Stimulated activated naive CD8-positive, alpha-beta T cell treated with anti-CD3 and anti-CD28 coated beads, Interleukin-15, Interleukin-2, amounts not matched to agents 100 ng/mL and 50 ng/mL, for 24 hours (primary cell): ENCODE measurements around the gene C14orf180.

Experiments used
- H3K27ac Mint-ChIP-seq: one replicate; pipeline ENCODE4 v1.8.0; 2021; ENCODE audit warnings: mild to moderate bottlenecking, mixed read lengths
- H3K27me3 Mint-ChIP-seq: one replicate; pipeline ENCODE4 v1.8.0; 2021; ENCODE audit warnings: mixed read lengths
- H3K36me3 Mint-ChIP-seq: one replicate; pipeline ENCODE4 v1.8.0; 2021; ENCODE audit warnings: low read depth, mixed read lengths
- H3K4me1 Mint-ChIP-seq: one replicate; pipeline ENCODE4 v1.8.0; 2021; ENCODE audit warnings: low read depth, mixed read lengths
- H3K4me3 Mint-ChIP-seq: one replicate; pipeline ENCODE4 v1.8.0; 2021; ENCODE audit warnings: mild to moderate bottlenecking, mixed read lengths
- H3K9me3 Mint-ChIP-seq: one replicate; pipeline ENCODE4 v1.8.0; 2021; ENCODE audit warnings: mixed read lengths

Gene C14orf180

DNA sequence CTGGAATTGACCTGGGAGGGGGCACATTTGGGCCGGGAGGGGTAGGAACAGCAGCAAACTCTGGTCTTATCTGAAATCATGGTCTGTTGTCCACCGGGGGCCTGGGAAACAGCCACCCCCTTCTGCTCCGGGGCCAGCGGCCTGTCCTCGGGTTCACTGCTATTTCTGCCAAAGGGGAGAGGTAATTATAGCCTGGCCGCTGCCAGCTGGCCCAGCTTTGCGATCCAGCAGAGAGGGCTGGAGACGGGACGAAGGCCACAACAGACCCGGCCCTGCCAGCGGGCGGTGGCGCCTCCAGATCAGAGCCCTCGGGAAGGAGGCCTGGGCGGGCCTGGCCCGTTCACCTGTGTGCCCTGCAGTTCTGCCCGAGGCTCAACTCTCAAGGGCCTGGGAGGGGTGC is at the start of gene C14orf180:
TSS of gene C14orf180 (plus strand) at position 258 of the 400 bp plus-strand sequence. CDS start 6,667 bp downstream, outside the sequence.
- Mint-ChIP-seq H3K27ac (no peak within 1 kb of the TSS), H3K4me1 (no peaks in the 10 kb centered on the region), H3K36me3 (no peaks in the 10 kb centered on the region), H3K9me3 (no peaks in the 10 kb centered on the region), H3K27me3 (no peaks in the 10 kb centered on the region), H3K4me3 (no peak within 1 kb of the TSS)

DNA sequence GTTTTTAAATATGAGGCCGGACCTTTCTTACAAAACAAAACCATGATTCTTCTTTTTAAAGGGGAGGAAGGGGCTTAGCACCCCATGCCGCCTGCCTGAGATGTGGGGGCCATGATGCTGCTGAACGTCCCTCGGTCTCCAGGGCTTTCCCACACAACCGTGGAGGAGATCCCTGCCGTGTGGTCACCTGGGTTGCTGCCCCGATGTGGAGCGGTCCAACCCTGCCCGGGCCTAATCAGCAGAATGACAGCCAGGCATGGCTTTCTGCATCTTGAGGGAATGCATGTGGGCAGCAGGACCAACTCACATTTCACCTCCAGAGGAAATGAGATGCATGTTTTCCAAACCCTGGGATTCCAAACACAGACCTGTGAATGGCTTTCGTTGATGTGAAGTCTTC is 48.9 kb upstream of the C14orf180 start:
- no peaks in the 10 kb centered on the region for H3K36me3 Mint-ChIP-seq
- H3K27me3 Mint-ChIP-seq: peaks cover 15% of the 10 kb centered on the region
- H3K9me3 Mint-ChIP-seq: peaks cover 21% of the 10 kb centered on the region
- no peak overlapping the region for H3K27ac Mint-ChIP-seq
- H3K4me1 Mint-ChIP-seq: no peaks in the 10 kb centered on the region
- no peak overlapping the region for H3K4me3 Mint-ChIP-seq

GRCh38 chr14:104531421-104532190 is 48.0 kb upstream of the C14orf180 start:
- H3K9me3 Mint-ChIP-seq: peaks cover 18% of the 10 kb centered on the region
- H3K27ac Mint-ChIP-seq: no peak overlapping the region
- H3K4me1 Mint-ChIP-seq: no peaks in the 10 kb centered on the region
- no peak overlapping the region for H3K4me3 Mint-ChIP-seq
- H3K36me3 Mint-ChIP-seq: no peaks in the 10 kb centered on the region
- H3K27me3 Mint-ChIP-seq: peaks cover 15% of the 10 kb centered on the region

GRCh38 chr14:104532191-104532555 is 47.4 kb upstream of the C14orf180 start:
- Mint-ChIP-seq H3K27me3 (peaks cover 15% of the 10 kb centered on the region), H3K9me3 (peaks cover 13% of the 10 kb centered on the region), H3K36me3 (no peaks in the 10 kb centered on the region), H3K4me3 (no peak overlapping the region), H3K4me1 (no peaks in the 10 kb centered on the region), H3K27ac (no peak overlapping the region)

- H3K4me1 Mint-ChIP-seq: no peaks in the 10 kb centered on the region
- peaks cover 17% of the 10 kb centered on the region for H3K27me3 Mint-ChIP-seq
- H3K9me3 Mint-ChIP-seq: no peaks in the 10 kb centered on the region
- no peak overlapping the region for H3K27ac Mint-ChIP-seq
- H3K4me3 Mint-ChIP-seq: no peak overlapping the region
- H3K36me3 Mint-ChIP-seq: no peaks in the 10 kb centered on the region
Measured at GRCh38 chr14:104534036-104534435, 45.5 kb upstream of the C14orf180 start.

DNA sequence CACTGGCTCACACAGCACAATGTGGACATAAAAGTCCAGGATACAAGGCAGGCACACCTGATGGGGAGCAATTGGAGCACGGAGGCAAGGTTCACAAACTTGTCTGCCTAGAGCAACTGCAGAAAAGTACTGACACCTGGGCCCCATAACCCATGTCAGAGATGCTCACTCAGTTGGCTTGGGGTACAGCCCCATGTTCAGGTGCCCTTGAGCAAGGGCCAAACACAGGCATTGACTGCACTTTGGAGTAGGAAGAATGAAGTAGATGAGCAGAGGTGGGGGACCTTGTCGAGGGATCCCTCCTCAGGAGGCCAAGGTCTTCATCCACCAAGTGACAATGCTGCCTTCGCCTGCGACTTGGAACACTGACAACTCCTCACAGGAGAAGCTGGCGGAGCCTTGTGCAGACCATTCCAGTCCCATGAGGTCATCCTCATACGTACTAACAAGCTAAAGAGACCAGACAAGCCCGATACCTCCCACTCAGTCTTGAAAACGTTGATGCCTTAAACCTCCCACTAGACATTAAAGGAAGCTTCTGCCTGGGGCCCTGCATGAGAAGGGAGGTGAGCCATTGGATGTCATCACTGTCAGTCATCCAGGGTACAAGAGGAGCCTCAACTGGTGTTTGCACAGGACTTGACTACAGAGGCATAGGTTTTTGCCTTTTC is 42.5 kb upstream of the C14orf180 start:
- H3K27me3 Mint-ChIP-seq: peaks cover 17% of the 10 kb centered on the region
- H3K4me1 Mint-ChIP-seq: no peaks in the 10 kb centered on the region
- H3K27ac Mint-ChIP-seq: no peak overlapping the region
- H3K4me3 Mint-ChIP-seq: no peak overlapping the region
- no peaks in the 10 kb centered on the region for H3K36me3 Mint-ChIP-seq
- no peaks in the 10 kb centered on the region for H3K9me3 Mint-ChIP-seq

GRCh38 chr14:104537613-104537988 is 42.0 kb upstream of the C14orf180 start:
- Mint-ChIP-seq H3K4me1 (no peaks in the 10 kb centered on the region), H3K27ac (no peak overlapping the region), H3K36me3 (no peaks in the 10 kb centered on the region), H3K4me3 (no peak overlapping the region), H3K9me3 (no peaks in the 10 kb centered on the region), H3K27me3 (peaks cover 17% of the 10 kb centered on the region)

DNA sequence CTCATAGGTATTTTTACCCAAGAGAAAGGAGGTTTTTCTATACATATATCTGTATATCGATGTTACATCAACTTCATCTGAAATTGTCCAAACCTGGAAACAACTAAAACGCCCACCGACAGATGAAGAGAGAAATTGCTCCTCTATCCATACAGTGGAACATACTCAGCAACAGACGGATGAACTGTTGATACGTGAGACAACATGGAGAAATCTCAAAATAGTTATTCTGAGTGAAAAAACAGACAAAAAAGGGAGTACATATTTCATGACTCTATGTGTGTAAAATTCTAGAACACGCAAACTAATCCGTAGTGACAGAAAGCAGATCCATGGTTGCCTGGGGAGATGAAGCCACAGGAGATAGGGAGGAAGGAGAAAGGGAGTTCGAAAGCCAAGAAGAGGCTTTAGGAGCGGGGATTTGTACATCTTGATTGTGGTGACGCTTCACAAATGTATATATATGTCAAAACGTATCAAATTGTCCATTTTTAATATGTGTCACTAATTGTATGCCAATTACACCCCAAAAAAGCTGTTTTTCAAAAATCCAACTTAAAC is 37.6 kb upstream of the C14orf180 start:
- H3K4me1 Mint-ChIP-seq: no peaks in the 10 kb centered on the region
- no peak overlapping the region for H3K27ac Mint-ChIP-seq
- H3K36me3 Mint-ChIP-seq: no peaks in the 10 kb centered on the region
- H3K4me3 Mint-ChIP-seq: no peak overlapping the region
- peaks cover 19% of the 10 kb centered on the region for H3K27me3 Mint-ChIP-seq
- H3K9me3 Mint-ChIP-seq: no peaks in the 10 kb centered on the region

DNA sequence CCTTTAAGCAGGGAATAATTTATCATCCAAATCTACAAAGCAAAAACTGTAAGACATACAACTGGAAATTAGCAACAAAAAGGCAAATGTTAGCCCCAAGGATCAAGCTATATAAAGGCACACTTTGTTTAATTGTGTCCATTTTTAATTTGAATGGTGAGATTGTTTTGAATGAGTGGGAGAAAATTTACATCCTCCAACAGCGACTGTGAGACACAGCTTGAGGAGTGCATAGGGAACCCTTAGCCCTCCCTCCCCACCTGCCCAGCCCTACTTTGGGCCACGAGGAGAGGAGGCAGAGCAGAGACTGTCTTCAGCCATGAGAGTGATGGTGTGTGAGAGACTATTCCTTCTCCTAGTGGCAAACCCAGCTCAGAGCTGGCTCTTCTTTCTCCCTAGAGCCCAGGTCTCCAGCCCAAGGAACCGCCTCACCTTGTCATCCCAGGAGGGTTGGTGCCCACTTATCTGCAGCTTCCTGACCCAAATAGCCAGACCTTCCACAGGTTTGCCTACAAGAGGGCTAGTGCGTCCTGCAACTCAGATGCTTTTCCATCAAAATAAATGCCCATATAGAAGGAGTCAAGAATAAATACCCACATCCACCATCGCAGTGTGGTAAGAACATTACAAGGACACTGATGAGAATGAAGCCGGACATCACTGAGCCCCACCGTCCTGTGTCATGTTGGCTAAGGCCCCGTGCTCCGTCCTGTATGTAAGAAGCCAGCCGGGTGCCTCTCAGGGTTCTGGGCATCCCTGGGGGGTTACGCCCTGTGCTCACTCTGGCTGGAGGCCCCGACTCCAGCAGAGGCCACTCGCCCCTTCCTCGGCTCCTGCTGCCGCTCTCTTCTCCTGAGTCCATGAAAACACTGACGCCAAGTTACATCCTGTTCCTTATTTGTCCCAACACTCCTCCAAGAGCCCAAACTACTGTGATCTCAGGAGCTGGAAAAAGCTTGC is 36.4 kb upstream of the C14orf180 start:
- no peaks in the 10 kb centered on the region for H3K36me3 Mint-ChIP-seq
- H3K4me1 Mint-ChIP-seq: no peaks in the 10 kb centered on the region
- H3K27ac Mint-ChIP-seq: no peak overlapping the region
- no peaks in the 10 kb centered on the region for H3K9me3 Mint-ChIP-seq
- peaks cover 16% of the 10 kb centered on the region for H3K27me3 Mint-ChIP-seq
- no peak overlapping the region for H3K4me3 Mint-ChIP-seq

- Mint-ChIP-seq H3K4me3 (no peak overlapping the region), H3K4me1 (no peaks in the 10 kb centered on the region), H3K27ac (no peak overlapping the region), H3K27me3 (peaks cover 15% of the 10 kb centered on the region), H3K9me3 (no peaks in the 10 kb centered on the region), H3K36me3 (no peaks in the 10 kb centered on the region)
Measured at GRCh38 chr14:104544362-104544961, 35.1 kb upstream of the C14orf180 start.

DNA sequence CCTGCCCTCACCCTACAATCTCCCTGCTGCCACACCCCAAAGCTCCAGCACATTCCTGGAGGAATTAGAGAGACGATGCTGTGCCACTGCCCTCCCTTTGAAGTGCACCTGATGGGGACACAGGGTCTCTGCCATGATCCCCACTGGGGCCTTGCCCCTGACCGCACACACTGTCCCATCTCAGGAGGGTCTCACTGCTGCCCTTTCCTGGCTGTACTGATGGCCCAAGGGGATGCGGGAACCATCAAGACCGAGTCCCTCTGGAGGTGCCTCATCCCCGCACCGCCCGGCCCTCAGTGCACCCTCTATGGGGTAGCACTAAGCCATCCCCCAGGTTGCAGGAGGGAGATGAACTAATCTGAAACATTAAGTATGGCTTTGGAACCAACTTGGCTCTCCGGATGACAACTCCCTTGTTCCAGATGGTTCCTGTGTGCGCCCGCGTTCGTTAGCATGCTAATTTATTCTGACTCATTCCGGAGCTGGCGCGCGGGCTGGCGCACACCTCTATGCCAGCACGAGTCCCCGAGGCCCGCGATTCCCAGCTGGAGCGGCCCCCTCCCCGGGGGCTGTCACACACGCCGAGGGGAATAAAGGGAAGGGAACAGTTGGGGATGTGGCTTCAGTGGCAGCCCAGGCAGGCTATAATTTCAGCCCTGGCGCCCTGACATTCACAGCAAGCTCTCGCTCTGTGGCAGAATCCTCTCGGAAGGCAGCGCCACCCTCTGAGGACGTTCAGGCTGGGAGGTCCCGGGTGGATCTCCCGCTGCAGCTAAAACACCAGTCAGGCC is 34.2 kb upstream of the C14orf180 start:
- peaks cover 13% of the 10 kb centered on the region for H3K27me3 Mint-ChIP-seq

DNA sequence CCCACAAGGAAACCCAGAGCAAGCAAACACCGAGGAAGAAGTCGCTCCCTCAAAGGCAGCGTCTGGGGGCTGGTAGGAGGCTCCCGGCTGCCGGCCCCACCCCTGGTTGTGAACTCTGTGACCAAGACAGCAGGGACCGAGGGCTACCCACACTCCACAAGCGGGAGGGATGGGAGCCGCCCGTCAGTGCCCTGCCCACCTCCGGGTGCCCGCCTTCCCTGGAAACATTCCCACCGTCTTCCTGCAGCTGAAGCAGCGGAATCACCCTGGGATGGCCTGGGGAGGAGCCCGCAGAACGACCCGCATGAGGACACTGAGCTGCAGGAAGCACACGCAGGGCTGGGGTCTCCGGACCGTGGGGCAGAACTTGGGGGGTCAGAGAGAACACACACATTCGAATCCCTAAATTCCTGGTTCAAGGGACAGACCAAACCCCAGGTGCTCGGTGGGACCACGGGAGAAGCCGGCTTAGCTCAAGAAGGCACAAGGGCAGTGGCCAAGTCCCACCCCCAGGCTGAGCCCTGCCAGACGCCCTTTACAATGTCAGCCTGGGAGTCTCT is 33.5 kb upstream of the C14orf180 start:
- Mint-ChIP-seq H3K9me3 (no peaks in the 10 kb centered on the region), H3K4me1 (no peaks in the 10 kb centered on the region), H3K36me3 (no peaks in the 10 kb centered on the region), H3K4me3 (no peak overlapping the region), H3K27me3 (peaks cover 13% of the 10 kb centered on the region), H3K27ac (no peak overlapping the region)

More for the DNA sequence above, 34.2 kb upstream of the C14orf180 start:
- no peak overlapping the region for H3K4me3 Mint-ChIP-seq
- H3K9me3 Mint-ChIP-seq: no peaks in the 10 kb centered on the region
- H3K4me1 Mint-ChIP-seq: no peaks in the 10 kb centered on the region
- H3K36me3 Mint-ChIP-seq: no peaks in the 10 kb centered on the region
- no peak overlapping the region for H3K27ac Mint-ChIP-seq

- H3K9me3 Mint-ChIP-seq: no peaks in the 10 kb centered on the region
- H3K36me3 Mint-ChIP-seq: no peaks in the 10 kb centered on the region
- H3K27ac Mint-ChIP-seq: no peak overlapping the region
- H3K4me3 Mint-ChIP-seq: no peak overlapping the region
- H3K27me3 Mint-ChIP-seq: peaks cover 13% of the 10 kb centered on the region
- H3K4me1 Mint-ChIP-seq: no peaks in the 10 kb centered on the region
Measured at GRCh38 chr14:104546591-104547309, 32.8 kb upstream of the C14orf180 start.
